Smooth muscle cell (in vitro differentiated cells): ENCODE measurements around the gene MMP19. TPM values are rescaled to one million over a fixed set of nuclear protein-coding genes. Genes with fewer than 3 reads are reported as not detected.

Experiments
- DNase-seq: peaks from one replicate; lab custom pipeline; 2025; ENCODE audit not compliant: unreplicated experiment; lab: John Stamatoyannopoulos, UW
- H2AFZ ChIP-seq: fragments of 200-600 bp; sonication (generic); 2 replicates; pipeline ENCODE4 v1.6.0; 2016; ENCODE audit warnings: antibody characterized with exemption, low read depth, mild to moderate bottlenecking
- H3F3A ChIP-seq: fragments of 200-600 bp; sonication (generic); 2 replicates; pipeline ENCODE4 v1.6.0; 2017; ENCODE audit warnings: antibody characterized with exemption, low read depth
- H3K27ac ChIP-seq: fragments of 200-600 bp; sonication (generic); 2 replicates; pipeline ENCODE4 v1.5.1; 2016; ENCODE audit warnings: low read depth, mild to moderate bottlenecking
- H3K27me3 ChIP-seq: fragments of 200-600 bp; sonication (generic); 2 replicates; pipeline ENCODE4 v1.6.1; 2016; ENCODE audit warnings: low read depth, mild to moderate bottlenecking
- H3K36me3 ChIP-seq: fragments of 200-600 bp; sonication (generic); 2 replicates; pipeline ENCODE4 v1.5.1; 2016; ENCODE audit warnings: low read depth
- H3K4me1 ChIP-seq: fragments of 200-600 bp; sonication (generic); 2 replicates; pipeline ENCODE4 v1.5.1; 2016; ENCODE audit warnings: low read depth
- H3K4me2 ChIP-seq: fragments of 200-600 bp; sonication (generic); 2 replicates; pipeline ENCODE4 v1.6.0; 2016; ENCODE audit warnings: mild to moderate bottlenecking
- H3K4me3 ChIP-seq: fragments of 200-600 bp; sonication (generic); 2 replicates; pipeline ENCODE4 v1.5.1; 2016; ENCODE audit warnings: mild to moderate bottlenecking
- H3K79me2 ChIP-seq: fragments of 200-600 bp; sonication (generic); 2 replicates; pipeline ENCODE4 v1.6.0; 2016; ENCODE audit warnings: low read depth, mild to moderate bottlenecking
- H3K9ac ChIP-seq: fragments of 200-600 bp; sonication (generic); 2 replicates; pipeline ENCODE4 v1.6.0; 2016; ENCODE audit warnings: low read depth
- H3K9me3 ChIP-seq: fragments of 200-600 bp; sonication (generic); replicated peaks from 2 replicates; pipeline ENCODE4 v1.5.1; 2016; ENCODE audit warnings: low read depth
- H4K20me1 ChIP-seq: fragments of 200-600 bp; sonication (generic); 2 replicates; pipeline ENCODE4 v1.6.0; 2016; ENCODE audit warnings: low read depth
- CTCF ChIP-seq: fragments of 200-600 bp; sonication (generic); IDR thresholded peaks from 2 replicates; pipeline ENCODE4 v1.5.1; 2017; ENCODE audit warnings: borderline replicate concordance, mild to moderate bottlenecking, antibody characterized with exemption; ENCODE audit not compliant: insufficient read depth, poor library complexity, severe bottlenecking
- WGBS: methylation state at CpG from one replicate; pipeline ENCODE4 v1.1.7; 2016; ENCODE audit warnings: low lambda C conversion rate; 5-methylcytosine and 5-hydroxymethylcytosine counted together
- polyA plus RNA-seq: library from polyadenylated mRNA; unstranded; fragments of >200 nt; fragmentation: Nextera tagmentation; extraction: Ambion mirVana; gene quantifications from 2 replicates; pipeline ENCODE4 v1.2.1, GENCODE V29; 2016
- total RNA-seq: library from RNA; depleted of rRNA; stranded (reverse); fragments of >200 nt; gene quantifications from 2 replicates; pipeline ENCODE4 v1.2.3, GENCODE V29; 2014

The MMP19 gene
- total and polyA plus RNA-seq, 2 experiments from 2014 or later = 14.9 to 15.6 TPM

GRCh38 chr12:55833056-55833455 lies 9.7 kb downstream of the MMP19 start:
- H3K9ac ChIP-seq = no peak overlapping the region
- H4K20me1 ChIP-seq = no peaks in the 10 kb centered on the region
- no peaks in the 10 kb centered on the region for H3K27me3 ChIP-seq
- DNase-seq = no peak
- H3F3A ChIP-seq = no peaks in the 10 kb centered on the region
- no peak for TF ChIP-seq CTCF
- no peak overlapping the region for H2AFZ ChIP-seq
- no peak overlapping the region for H3K27ac ChIP-seq
- H3K4me1 ChIP-seq = peaks cover 13% of the 10 kb centered on the region
- H3K4me3 ChIP-seq = no peak overlapping the region
- no peak overlapping the region for H3K4me2 ChIP-seq
- peaks cover 12% of the 10 kb centered on the region for H3K79me2 ChIP-seq
- no peaks in the 10 kb centered on the region for H3K36me3 ChIP-seq
- 95% methylated on average over 10 of the region's 10 CpGs for WGBS
- no peaks in the 10 kb centered on the region for H3K9me3 ChIP-seq

- Histone ChIP-seq H3K4me3 (peak overlapping the region; percentile 85), H3K36me3 (no peaks in the 10 kb centered on the region), H3K4me1 (peaks cover 19% of the 10 kb centered on the region), H3K79me2 (peaks cover 21% of the 10 kb centered on the region), H3K27ac (peak overlapping the region; percentile 95), H3K9ac (peak overlapping the region; percentile 95), H3K27me3 (no peaks in the 10 kb centered on the region), H3F3A (no peaks in the 10 kb centered on the region), H2AFZ (no peak overlapping the region), H3K9me3 (no peaks in the 10 kb centered on the region), H3K4me2 (peak overlapping the region; percentile 98), H4K20me1 (no peaks in the 10 kb centered on the region)
- WGBS = 7% methylated on average over 1 of the region's 1 CpG
- TF ChIP-seq CTCF = no peak
- DNase-seq = no peak
Measured at GRCh38 chr12:55831447-55831815, 11.3 kb downstream of the MMP19 start.

GRCh38 chr12:55830601-55831446 lies 11.9 kb downstream of the MMP19 start:
- H3K9ac ChIP-seq = peak overlapping the region; percentile 95
- DNase-seq = peak; percentile 39
- H3K36me3 ChIP-seq = no peaks in the 10 kb centered on the region
- peak overlapping the region; percentile 70 for H2AFZ ChIP-seq
- H3K9me3 ChIP-seq = no peaks in the 10 kb centered on the region
- peaks cover 21% of the 10 kb centered on the region for H3K79me2 ChIP-seq
- no peaks in the 10 kb centered on the region for H4K20me1 ChIP-seq
- WGBS = 3% methylated on average over 23 of the region's 23 CpGs
- TF ChIP-seq CTCF = no peak
- peaks cover 19% of the 10 kb centered on the region for H3K4me1 ChIP-seq
- H3K4me3 ChIP-seq = peak overlapping the region; percentile 85
- peak overlapping the region; percentile 98 for H3K4me2 ChIP-seq
- H3K27me3 ChIP-seq = no peaks in the 10 kb centered on the region
- peak overlapping the region; percentile 95 for H3K27ac ChIP-seq
- no peaks in the 10 kb centered on the region for H3F3A ChIP-seq
